NCI-H524 treated with DMSO at 0.1 percent for 48 hours (cell line): ENCODE data around the gene ETFA.

Source experiments
- DNase-seq: peaks from one replicate; lab custom pipeline; 2025; lab: John Stamatoyannopoulos, UW

Gene ETFA

DNA sequence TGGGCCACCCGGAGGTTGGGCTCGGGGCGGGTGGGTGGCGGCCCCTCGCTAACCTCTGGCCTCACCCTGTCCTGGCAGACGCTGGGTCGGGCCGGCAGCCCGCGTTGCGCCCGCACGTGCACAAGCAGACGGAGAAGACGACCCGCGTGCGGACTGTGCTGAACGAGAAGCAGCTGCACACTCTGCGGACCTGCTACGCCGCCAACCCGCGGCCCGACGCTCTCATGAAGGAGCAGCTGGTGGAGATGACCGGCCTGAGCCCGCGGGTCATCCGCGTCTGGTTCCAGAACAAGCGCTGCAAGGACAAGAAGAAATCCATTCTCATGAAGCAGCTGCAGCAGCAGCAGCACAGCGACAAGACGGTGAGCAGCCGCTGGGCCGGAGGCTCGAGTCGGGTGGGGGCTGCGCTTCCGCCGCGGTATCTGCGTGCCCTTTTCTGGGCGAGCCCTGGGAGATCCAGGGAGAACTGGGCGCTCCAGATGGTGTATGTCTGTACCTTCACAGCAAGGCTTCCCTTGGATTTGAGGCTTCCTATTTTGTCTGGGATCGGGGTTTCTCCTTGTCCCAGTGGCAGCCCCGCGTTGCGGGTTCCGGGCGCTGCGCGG, 29.0 kb upstream of the ETFA start:
- DNase-seq: no peak

DNA sequence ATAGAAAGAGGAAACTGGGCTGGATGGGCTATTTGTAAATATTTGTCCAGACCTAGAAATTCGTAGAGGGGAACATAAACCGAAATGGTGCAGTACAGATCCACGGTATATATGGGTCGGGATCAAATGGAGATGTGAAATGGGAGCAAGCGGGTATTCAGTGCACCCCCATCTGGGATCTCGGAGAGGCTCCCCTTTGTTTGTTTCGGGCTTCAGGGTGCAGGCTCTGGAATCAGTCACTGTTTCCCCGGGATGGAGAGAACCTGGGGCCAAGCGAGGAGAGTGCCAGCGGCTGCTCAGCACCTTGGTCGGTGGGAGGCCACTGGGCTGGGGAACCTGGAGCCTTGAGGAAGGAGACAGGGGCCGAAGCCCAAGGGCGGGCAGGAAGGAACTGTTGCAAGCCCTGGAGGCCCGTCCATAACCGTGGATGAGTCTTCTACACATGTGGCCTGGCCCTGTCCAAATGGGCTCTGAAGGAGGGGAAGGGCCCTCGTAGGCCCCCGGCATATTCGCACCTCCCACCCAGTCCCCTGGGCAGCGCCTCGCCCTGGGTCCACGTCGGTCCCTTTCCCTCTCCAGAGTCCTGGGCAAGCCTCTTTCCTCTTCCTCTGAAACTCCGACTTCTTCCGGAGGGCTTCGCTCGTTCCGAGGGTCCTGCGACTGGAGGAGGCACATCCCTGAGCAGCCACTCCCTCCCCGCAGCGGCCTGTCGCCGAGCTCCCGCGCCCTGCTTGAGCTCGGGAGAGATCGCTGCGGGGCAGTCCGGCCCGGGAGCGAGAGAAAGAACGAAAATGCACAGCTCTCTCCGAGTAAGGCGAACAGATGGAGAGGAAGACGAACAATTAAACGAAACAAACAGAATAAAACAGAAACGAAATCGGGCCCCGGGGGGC, 28.3 kb upstream of the ETFA start:
- no peak for DNase-seq

DNA sequence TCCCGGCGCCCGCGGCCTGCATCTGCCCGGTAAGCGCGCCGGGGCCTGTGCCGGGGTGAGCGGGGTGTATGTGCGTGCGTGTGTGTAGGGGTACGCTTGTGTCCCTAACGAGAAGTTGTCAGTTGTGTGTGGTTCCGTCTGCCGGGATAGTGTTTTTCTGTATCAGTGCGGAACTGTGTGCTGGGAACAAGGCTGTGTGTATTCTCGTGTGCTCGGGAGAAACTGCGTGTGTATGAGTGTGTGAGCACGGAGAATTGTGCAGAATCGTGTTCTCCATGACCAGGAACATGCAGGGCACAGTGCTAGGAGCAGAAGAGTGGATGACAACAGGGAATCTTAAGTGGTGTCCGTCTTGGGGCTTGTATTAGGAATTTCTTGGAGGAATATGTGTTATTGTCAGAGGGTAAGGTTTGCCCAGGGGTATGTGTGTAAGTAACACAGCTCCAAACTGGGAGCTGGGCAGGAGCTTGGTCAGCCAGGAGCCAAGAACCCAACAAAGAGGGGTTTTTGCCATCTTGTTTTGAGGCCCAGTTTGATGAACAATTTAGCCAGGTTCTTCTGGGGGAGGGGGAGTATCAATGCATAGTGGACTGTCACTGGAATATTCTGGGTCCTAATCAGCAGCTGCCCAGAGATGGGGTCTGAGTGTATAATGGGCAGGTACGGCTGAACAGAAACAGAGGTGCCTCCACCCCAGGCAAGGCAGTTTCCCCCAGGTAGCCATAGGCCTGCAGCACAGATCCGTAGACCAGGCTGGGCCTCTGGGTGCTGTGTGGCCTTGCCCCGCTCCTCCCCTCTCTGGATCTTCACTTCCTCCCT, 27.4 kb upstream of the ETFA start:
- no peak for DNase-seq

DNA sequence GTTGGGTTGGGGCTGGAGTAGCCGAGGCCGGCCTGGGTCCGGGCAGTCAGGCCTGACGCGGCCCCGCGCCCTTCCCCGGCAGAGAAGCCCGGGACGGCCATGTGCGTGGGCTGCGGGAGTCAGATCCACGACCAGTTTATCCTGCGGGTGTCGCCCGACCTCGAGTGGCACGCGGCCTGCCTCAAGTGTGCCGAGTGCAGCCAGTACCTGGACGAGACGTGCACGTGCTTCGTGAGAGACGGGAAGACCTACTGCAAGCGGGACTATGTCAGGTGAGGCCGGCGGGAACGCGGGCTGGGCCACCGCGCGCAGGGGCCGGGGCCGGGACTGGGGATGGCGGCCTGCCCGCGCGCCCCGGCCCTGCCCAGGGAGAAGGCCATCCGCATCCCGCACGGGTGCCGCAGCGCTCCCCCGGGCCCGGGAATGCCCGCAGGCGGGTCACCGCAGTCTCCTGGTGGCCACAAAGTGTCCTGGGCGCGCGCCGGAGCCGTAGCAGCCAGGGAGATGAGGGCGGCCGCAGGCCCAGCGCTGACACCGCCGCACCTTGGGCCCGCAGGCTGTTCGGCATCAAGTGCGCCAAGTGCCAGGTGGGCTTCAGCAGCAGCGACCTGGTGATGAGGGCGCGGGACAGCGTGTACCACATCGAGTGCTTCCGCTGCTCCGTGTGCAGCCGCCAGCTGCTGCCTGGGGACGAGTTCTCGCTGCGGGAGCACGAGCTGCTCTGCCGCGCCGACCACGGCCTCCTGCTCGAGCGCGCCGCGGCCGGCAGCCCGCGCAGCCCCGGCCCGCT, 26.6 kb upstream of the ETFA start:
- no peak for DNase-seq

DNA sequence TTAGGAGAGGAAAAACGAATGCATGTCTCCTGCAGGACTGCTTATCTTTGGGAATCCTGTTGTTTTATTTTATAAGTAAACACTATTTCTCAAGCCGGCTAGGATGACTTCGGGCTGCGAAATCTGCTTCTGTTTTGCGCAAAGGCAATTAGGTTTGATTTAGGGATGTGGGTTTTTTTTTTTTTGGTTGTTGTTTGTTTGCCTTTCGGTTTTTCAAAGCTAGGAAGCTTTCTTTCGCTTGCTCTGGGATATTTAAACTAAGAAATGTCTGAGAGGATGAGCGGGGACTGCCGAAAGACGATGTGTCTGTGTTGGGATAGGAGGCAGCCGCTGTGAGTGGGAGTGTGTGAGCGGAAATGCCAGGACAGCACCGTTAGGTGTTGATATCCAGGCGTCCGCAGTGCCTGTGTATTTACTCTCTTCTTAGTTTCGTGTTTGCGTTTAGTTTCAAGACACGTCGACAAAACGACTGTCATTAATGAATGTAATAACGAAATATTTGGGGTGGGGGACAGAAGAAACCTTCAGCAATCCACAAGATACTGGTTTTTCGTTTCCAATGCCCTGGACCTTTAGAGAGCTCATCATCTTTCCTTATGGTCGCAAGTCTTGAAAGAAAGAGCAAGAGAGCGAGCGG, 25.9 kb upstream of the ETFA start:
- DNase-seq: peak; percentile 60

DNA sequence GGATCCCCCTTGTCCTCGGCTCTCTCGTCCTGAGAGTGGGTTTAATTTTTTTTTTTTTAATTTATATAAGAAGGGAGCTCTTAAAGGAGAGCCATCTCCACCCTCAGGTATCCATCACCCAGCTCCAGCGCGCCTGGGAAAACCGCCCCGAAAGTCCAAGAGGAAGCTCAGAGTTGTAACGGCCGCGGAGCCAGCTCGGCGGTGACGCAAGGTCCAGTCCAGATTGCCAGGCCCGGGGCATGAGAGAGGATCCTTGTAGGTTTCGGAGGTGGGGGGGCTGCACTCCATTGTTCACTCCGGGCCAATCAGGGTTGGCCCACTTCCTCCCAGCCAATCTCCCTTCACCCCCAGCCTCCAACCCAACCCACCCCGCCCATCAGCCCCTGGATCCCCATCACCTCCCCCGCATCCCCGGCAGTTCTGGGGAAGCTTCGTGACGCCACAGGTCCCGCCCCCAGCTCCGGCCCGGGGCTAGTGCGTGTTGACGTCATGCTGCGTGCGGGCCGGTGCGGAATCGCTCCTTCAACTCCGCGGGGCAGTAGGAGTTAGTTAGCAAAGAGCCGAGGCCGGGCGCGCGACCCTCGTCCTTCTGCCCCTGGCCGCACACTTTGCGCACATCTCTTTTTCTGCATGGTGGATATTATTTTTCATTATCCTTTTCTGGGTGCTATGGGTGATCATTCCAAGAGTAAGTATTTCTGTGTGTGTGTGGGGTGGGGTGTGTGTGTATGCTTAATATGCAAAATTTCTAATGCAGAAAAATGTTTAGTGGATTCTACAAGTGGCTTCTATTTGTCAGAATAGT, 25.2 kb upstream of the ETFA start, which contains the start of gene ISL2:
TSS of gene ISL2 (plus strand) at position 520 of the 805 bp plus-strand sequence. CDS start at position 631, 111 bp downstream.
- peak; percentile 91 for DNase-seq

DNA sequence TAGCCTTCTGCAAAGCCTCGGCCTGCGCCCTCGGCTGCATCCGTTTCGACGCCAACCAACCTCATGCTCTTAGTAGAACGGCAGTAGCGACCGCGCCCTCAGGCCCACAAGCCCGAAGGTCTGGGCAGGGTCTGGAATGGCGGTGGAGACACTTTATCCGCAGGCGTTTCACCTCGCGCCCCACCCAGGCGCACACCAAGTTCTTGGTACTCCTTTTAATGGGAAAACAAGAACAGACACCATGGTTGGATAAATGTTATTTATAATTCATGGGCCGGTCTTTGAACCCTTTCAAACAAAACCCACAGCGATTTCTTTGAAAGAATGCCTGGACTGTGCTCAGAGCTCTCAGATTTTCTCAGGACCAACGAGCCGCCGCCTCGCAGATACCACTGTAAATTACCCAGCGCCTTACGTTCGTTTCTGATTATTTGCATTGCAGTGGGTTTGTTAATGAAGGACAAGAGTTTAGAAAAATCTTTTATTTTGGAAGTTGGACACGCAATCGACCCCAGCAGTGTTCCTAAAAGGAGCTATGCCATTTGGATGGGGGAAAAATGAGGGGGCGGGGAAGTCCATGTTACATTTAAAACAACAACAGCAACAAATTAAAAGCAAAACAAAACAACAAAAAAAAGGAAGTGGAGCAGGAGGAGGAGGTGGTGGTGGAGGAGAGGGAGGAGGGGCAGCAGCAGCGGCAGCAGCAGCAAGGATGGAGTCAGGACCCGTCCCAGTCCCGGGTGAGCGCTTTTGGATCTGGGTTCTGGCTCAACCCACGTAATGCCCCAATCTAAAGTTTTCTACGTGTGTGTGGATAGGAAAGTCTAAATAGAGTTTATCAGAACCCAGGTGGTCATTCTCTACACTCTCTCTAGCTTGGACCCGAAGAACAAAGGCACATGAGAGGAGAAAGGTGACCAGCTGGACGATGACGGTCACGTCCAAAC, 24.3 kb upstream of the ETFA start:
- no peak for DNase-seq

DNA sequence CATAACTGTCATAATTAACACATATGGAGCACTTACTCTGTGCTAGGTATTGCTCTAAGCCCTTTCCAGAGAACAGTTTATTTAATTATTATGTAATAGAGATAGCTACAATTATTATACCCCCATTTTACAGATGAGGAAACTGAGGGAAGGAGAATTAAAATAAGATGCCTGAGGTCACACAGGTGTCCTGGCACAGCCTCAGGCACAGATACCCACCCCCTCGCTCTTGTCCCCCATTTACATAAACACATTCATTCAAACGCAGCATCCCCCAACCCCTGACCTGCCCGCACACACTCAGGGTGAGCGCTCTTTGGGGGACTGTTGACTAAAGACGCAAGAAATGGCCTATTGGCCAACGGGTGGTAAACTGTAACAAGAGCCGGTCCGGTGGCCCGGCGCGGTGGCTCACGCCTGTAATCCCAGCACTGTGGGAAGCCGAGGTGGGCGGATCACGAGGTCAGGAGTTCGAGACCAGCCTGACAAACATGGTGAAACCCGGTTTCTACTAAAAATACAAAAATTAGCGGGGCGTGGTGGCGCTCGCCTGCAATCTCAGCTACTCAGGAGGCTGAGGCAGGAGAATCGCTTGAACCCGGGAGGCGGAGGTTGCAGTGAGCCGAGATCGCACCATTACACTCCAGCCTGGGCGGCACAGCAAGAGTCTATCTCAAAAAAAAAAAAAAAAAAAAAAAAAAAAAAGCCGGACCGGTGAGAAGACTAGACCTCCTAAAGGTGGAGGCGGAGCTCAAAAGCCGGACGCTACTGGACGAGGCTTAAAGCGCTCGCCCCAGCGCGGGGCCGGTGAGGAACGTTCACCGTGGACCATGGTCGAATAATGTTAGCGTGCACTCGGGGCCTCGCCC, 23.4 kb upstream of the ETFA start:
- no peak for DNase-seq

DNA sequence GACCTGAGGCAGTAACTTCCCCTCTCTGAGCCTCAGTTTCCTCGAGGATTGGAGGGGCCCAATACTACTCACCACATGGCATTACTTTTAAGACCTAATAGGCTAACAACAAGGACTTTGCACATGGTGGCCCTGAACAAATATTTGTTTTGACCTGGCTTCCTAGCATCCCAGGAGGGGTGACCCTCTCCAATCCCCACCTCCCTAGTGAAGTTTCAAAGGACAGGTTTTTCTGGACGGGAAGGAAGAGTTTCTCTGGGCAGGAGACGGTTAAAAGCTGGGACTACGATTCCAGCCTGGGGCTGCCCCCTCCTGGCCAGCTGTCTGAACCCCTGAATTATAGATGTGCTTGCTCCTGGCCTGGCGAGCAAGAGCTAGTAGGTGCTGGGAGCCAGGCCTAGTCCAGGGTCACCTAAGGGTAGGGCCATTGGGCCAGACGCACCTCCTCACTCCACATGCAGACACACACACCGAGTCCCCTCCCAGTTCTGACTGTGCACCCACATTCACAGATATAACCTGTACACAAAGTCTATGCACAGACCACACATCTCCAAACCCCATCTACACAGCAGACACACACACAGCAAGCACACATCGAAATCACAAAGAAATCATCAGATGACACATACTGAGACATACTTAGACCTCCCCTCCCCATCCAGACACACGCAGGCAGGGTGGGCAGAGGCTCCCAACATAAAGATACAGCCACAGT, 22.6 kb upstream of the ETFA start:
- no peak for DNase-seq

DNA sequence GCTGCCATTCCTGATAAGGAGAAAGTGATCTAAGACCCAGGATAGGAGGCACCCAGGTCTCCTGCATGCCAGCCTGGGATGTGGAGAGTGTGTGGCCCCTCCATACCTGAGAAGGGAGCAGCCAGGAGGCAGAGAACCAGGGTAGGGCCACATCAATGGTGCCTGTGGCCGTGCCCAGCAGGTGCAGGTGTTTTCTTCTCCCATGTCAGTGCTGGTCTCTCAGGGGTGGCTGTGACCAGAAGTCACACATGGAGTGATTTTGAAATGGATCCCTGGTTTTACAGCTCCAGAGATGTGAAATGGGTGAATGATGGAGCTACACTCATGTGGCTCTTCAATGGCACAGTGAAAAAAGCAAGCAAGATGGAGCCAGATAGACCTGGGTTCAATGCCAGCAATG, 22.0 kb upstream of the ETFA start:
- DNase-seq: no peak

DNA sequence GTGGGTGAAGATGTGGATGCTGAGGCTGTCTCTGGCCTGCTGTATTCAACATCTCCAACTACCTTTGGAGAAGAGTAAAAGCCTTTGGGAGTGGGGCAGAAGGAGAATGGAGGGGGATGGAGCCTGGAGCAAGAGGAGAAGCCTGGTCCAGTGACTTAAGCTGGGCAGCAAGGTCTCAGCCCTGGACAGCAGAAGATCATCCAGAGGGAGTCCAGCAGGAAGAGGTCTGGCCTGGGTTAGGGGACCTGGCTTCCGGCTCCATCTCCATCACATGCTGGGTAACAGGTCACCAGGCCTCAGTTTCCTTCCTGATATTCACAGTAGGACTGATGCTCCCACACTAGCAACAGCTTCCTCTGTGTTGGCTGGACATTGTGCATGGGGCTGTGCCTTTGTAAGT, 21.5 kb upstream of the ETFA start:
- DNase-seq: no peak

DNA sequence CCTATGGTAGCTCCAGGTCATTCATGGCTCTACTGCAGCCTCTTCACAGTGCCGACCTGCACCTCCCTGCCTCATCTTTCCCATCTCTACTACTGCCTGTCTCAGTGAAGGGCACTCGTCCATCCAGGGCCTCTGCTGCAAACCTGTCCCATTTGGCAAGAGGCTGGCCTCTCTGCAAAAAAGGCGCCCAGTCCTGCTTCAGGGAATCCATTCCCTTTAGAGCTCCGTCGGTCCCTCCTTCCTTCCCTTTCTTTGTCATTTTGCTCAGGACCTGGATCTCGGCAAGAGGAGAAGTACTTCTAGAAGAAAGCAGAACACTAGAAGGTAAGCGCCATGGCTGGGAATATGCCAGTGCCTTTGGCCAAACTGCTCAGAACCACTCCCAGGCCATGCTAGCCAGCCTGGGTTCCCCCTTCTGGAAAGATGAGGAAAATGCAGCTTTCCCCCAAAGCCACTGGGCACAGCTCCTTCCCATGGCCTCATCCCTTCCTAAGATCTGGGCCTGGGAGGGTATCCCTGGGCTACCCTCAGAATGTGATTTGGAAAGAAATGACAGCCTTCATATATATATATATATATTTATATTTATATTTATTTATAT, 18.9 kb upstream of the ETFA start:
- no peak for DNase-seq

DNA sequence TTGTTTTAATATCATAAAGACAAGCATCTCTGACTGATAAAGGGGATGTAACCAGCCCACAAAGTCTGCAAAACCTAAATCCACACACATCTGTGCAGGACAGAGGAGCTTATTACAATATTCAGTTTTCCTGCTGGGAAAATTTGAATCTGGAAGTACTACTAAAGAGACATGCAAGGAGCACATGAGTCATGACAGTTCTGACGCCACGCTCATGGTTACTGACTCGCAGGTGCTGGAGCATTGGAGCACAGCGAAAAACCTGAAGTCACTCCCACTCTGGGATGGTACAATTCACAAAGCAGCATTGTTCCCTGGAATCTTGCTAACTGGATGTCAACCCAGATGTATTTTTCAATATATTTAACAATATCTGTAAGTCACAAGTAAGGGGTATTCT, 17.7 kb upstream of the ETFA start:
- no peak for DNase-seq

DNA sequence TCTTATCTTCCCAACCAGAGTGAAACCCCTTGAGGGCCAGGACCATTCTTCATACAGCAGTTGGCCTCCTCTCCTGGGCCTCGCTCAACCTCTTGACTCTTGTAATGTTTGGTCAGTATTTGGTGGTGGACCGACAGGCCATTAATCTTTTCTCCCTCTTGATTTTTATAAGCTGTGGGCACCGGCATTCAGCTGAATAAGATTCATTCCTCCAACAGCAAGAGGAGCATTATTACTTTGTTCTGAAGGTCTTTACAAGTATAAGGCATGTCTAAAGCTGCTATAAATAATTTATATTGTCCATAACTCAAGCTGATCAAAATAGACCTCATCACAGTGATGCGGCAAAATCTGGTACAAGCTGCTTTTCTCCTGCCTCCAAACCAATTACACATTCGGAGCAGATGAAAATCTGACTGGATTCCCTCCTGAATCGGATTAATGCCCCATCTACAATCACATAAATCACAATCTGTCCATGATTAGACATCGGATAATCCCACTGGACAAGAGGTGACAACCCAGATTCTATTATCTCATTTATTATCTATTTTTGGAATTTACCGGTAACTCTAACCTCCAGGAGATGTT, 16.9 kb upstream of the ETFA start:
- DNase-seq: peak; percentile 47

DNA sequence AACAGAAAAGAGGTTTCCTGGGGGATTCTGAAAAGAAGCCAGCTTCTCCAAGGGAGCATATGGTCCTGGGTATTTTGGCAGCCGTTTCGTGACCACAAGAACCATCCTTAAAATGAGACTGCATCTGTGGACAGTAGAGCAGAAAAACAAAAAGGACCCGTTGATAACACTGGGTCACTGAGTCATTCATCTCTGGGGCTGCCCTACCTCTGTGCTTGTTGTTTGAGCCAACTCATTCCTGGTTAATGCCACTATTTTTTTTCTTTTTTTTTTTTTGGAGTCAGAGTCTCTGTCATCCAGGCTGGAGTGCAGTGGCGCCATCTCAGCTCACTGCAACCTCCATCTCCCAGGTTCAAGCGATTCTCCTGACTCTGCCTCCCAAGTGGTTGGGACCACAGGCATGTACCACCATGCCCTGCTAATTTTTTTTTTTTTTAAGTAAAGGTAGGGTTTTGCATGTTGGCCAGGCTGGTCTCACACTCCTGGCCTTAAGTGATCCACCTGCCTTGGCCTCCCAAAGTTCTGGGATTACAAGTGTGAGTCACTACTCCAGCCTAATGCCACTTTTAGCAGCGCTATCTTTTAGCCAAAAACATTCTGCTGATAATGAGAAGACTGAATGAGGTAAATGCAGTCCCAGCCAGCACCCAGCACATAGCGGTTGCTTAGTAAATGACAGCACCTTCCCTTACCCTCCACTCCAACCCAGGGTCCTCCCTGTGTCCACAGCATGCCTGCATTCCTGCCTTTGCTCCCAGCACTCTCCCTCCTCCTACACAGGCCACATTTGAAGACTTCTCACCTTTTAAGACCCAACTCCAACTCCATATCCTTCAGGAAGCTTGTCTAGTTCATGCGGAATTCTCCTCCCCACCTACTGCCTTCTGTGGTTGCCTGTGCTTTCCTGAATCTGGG, 16.2 kb upstream of the ETFA start:
- DNase-seq: no peak

DNA sequence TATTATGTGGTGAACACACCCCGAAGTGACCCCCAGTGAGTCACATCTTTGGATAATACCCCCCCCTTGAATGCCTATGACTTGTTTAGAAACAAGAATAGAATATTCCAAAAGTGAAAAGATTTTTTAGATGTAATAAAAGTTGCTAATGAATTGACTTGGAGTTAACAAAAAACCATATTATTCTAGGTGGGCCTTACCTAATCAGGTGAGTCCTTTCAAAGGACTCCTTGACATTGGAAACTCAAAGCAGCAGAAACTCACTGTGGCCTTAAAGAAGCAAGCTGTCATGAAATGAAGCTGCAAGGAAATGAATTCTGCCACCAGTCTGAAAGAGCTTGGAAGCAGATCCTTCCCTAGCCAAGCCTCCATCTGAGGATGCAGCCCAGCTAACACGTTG, 14.4 kb upstream of the ETFA start:
- DNase-seq: no peak
